Liver (tissue), 3 donors: ENCODE results near the gene C4A.
"Not testable (repeated sequence)": the region's sequence is repeated elsewhere in the genome, so short reads cannot be mapped to it uniquely, and the experiment has no call there.

Source experiments
- GABPA ChIP-seq, 2 donors: IDR thresholded peaks in 1 of 2; conservative IDR thresholded peaks in 1 of 2; 2 replicates each; pipeline ENCODE4 v1.6.1; 2016; ENCODE audit warnings: antibody characterized with exemption in 2 of 2, mild to moderate bottlenecking in 1 of 2, moderate library complexity in 1 of 2
- HNF4G ChIP-seq: IDR thresholded peaks from 2 replicates; pipeline ENCODE4 v1.6.1; 2016; ENCODE audit warnings: antibody characterized with exemption
- JUND ChIP-seq, 2 donors: IDR thresholded peaks; 2 replicates each; pipeline ENCODE4 v1.6.1; 2016; ENCODE audit warnings: antibody characterized with exemption in 2 of 2
- NR2F2 ChIP-seq: IDR thresholded peaks from 2 replicates; pipeline ENCODE4 v1.6.1; 2016; ENCODE audit warnings: antibody characterized with exemption
- SP1 ChIP-seq: IDR thresholded peaks from 2 replicates; pipeline ENCODE4 v1.6.1; 2018; ENCODE audit warnings: antibody characterized with exemption, mild to moderate bottlenecking
- TAF1 ChIP-seq: conservative IDR thresholded peaks from 2 replicates; pipeline ENCODE4 v1.6.1; 2016; ENCODE audit warnings: antibody characterized with exemption, mild to moderate bottlenecking
- YY1 ChIP-seq: IDR thresholded peaks from 2 replicates; pipeline ENCODE4 v1.6.1; 2016; ENCODE audit warnings: antibody characterized with exemption, mild to moderate bottlenecking
- TF ChIP-seq, protein P1 (sequence below): fragments of 150-350 bp; IDR thresholded peaks from 2 replicates; pipeline ENCODE4 v1.5.1; 2017; ENCODE audit warnings: improper control_type of control experiment, low read depth, low read length; ENCODE audit not compliant: missing input control
- TF ChIP-seq, protein P2 (sequence below): IDR thresholded peaks from 2 replicates; pipeline ENCODE4 v1.6.1; 2016; ENCODE audit warnings: antibody characterized with exemption
- TF ChIP-seq, protein P3 (sequence below): IDR thresholded peaks from 2 replicates; pipeline ENCODE4 v1.6.1; 2016; ENCODE audit warnings: antibody characterized with exemption
- donor health status: healthy.
- donor health status: healthy.

DNA sequence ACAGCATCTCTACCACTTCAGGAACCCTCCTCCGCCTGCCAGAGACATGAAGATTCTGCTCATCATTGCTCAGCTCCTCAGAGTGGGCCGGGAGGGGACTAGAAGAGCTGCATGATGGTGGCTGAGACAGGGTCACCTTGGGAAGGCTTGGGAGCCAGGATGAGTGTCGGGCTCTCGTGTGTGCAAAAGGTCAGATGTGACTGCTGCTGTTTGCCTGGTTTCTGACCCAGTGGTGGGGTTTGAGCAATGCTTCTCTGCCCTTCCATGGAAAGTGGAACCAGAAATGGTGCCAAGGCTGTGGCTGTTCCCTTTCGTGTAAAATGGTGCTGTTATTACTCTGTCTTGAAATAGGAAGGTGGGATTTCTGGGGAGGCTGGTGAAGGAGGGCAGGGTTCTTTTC is 31.9 kb downstream of the C4A start:
- TF ChIP-seq, protein P1, sequence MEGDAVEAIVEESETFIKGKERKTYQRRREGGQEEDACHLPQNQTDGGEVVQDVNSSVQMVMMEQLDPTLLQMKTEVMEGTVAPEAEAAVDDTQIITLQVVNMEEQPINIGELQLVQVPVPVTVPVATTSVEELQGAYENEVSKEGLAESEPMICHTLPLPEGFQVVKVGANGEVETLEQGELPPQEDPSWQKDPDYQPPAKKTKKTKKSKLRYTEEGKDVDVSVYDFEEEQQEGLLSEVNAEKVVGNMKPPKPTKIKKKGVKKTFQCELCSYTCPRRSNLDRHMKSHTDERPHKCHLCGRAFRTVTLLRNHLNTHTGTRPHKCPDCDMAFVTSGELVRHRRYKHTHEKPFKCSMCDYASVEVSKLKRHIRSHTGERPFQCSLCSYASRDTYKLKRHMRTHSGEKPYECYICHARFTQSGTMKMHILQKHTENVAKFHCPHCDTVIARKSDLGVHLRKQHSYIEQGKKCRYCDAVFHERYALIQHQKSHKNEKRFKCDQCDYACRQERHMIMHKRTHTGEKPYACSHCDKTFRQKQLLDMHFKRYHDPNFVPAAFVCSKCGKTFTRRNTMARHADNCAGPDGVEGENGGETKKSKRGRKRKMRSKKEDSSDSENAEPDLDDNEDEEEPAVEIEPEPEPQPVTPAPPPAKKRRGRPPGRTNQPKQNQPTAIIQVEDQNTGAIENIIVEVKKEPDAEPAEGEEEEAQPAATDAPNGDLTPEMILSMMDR, result not testable (repeated sequence)
- TF ChIP-seq NR2F2; YY1; JUND (IDR thresholded peaks at IDR 0.05); TAF1; SP1; HNF4G; GABPA (IDR thresholded peaks at IDR 0.05 in 1 of 2, conservative IDR thresholded peaks at IDR 0.05 in 1 of 2): not testable (repeated sequence)
- TF ChIP-seq, protein P2, sequence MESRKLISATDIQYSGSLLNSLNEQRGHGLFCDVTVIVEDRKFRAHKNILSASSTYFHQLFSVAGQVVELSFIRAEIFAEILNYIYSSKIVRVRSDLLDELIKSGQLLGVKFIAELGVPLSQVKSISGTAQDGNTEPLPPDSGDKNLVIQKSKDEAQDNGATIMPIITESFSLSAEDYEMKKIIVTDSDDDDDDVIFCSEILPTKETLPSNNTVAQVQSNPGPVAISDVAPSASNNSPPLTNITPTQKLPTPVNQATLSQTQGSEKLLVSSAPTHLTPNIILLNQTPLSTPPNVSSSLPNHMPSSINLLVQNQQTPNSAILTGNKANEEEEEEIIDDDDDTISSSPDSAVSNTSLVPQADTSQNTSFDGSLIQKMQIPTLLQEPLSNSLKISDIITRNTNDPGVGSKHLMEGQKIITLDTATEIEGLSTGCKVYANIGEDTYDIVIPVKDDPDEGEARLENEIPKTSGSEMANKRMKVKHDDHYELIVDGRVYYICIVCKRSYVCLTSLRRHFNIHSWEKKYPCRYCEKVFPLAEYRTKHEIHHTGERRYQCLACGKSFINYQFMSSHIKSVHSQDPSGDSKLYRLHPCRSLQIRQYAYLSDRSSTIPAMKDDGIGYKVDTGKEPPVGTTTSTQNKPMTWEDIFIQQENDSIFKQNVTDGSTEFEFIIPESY, result not testable (repeated sequence)
- TF ChIP-seq, protein P3, sequence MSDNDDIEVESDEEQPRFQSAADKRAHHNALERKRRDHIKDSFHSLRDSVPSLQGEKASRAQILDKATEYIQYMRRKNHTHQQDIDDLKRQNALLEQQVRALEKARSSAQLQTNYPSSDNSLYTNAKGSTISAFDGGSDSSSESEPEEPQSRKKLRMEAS, result not testable (repeated sequence)
